WTC11 (cell line): ENCODE measurements around the gene KDM4B. TPM values are rescaled to one million over a fixed set of nuclear protein-coding genes. Genes with fewer than 3 reads are reported as not detected.
A peak's percentile ranks its signal among the peaks of the same experiment; 100 is the strongest.

Experiments used
- ATAC-seq: fragments of 200-7000 bp; cut with Tn5 transposase; 2 replicates; pipeline ENCODE4 v1.10.0; 2021; ENCODE audit warnings: mild to moderate bottlenecking, moderate library complexity
- CTCF ChIA-PET: fragments of 300-600 bp; sonication (Branson Sonifier 250); formaldehyde crosslinking; loops from one replicate; lab custom pipeline; 2021; ENCODE audit warnings: antibody characterized with exemption; lab: Charles Lee
- POLR2A ChIA-PET: fragments of 350-600 bp; sonication (Branson Sonifier 250); formaldehyde crosslinking; loops from one replicate; lab custom pipeline; 2021; ENCODE audit warnings: antibody characterized with exemption; lab: Charles Lee
- DNase-seq: peaks from one replicate; pipeline ENCODE4 v3.0.0; 2021; ENCODE audit warnings: low spot score
- H3K27ac Mint-ChIP-seq: 2 replicates; pipeline ENCODE4 v1.8.0; 2021; ENCODE audit warnings: mixed read lengths
- H3K27me3 Mint-ChIP-seq: 2 replicates; pipeline ENCODE4 v1.8.0; 2021; ENCODE audit warnings: low read depth, mild to moderate bottlenecking, moderate library complexity, mixed read lengths
- H3K36me3 Mint-ChIP-seq: 2 replicates; pipeline ENCODE4 v1.8.0; 2021; ENCODE audit warnings: mixed read lengths
- H3K4me1 Mint-ChIP-seq: 2 replicates; pipeline ENCODE4 v1.8.0; 2022; ENCODE audit warnings: mixed read lengths
- H3K4me3 Mint-ChIP-seq: 2 replicates; pipeline ENCODE4 v1.8.0; 2021; ENCODE audit warnings: mild to moderate bottlenecking, moderate library complexity, mixed read lengths
- H3K9me3 Mint-ChIP-seq: 2 replicates; pipeline ENCODE4 v1.8.0; 2021; ENCODE audit warnings: mixed read lengths
- CTCF ChIP-seq: fragments of 200-600 bp; IDR thresholded peaks from 2 replicates; pipeline ENCODE4 v1.8.0; 2022; ENCODE audit warnings: antibody characterized with exemption
- E2F5 ChIP-seq: sonication (generic); formaldehyde crosslinking; IDR thresholded peaks from 2 replicates; pipeline ENCODE4 v1.8.1; 2022; ENCODE audit warnings: mild to moderate bottlenecking, moderate library complexity, missing genetic modification reagents
- IRF1 ChIP-seq: sonication (generic); formaldehyde crosslinking; IDR thresholded peaks from 2 replicates; pipeline ENCODE4 v1.8.0; 2023; ENCODE audit warnings: missing genetic modification reagents
- MXD4 ChIP-seq: fragments of 250-450 bp; sonication (Bioruptor Pico); IDR thresholded peaks from 2 replicates; pipeline ENCODE4 v1.8.0; 2021; ENCODE audit warnings: mild to moderate bottlenecking, moderate library complexity, borderline replicate concordance
- RORB ChIP-seq: fragments of 250-450 bp; sonication (Bioruptor Pico); IDR thresholded peaks from 2 replicates; pipeline ENCODE4 v1.9.0; 2021; ENCODE audit warnings: mild to moderate bottlenecking
- ZNF121 ChIP-seq: sonication (generic); formaldehyde crosslinking; IDR thresholded peaks from 2 replicates; pipeline ENCODE4 v1.8.0; 2023; ENCODE audit warnings: missing genetic modification reagents
- ZNF138 ChIP-seq: sonication (generic); formaldehyde crosslinking; conservative IDR thresholded peaks from 2 replicates; pipeline ENCODE4 v1.8.1; 2022; ENCODE audit warnings: mild to moderate bottlenecking, moderate library complexity, missing genetic modification reagents
- total RNA-seq: library from RNA; stranded (reverse); gene quantifications from 3 replicates; pipeline ENCODE4 v1.2.3, GENCODE V29; 2021
- TF ChIP-seq, protein P1 (sequence below): sonication (generic); formaldehyde crosslinking; IDR thresholded peaks from 2 replicates; pipeline ENCODE4 v1.8.1; 2022; ENCODE audit warnings: low read depth, missing genetic modification reagents, borderline replicate concordance
- TF ChIP-seq, protein P2 (sequence below): sonication (generic); formaldehyde crosslinking; IDR thresholded peaks from 2 replicates; pipeline ENCODE4 v1.8.0; 2023; ENCODE audit warnings: mild to moderate bottlenecking, missing genetic modification reagents
- TF ChIP-seq, protein P3 (sequence below): sonication (generic); formaldehyde crosslinking; IDR thresholded peaks from 2 replicates; pipeline ENCODE4 v1.8.1; 2023; ENCODE audit warnings: mild to moderate bottlenecking, moderate library complexity, missing genetic modification reagents

Gene KDM4B
- total RNA-seq, 1 experiment from 2014 or later, result 43.2 TPM

GRCh38 chr19:4969772-4970531 lies 1.0 kb downstream of the KDM4B start:
- DNase-seq (no peak), ATAC-seq (no peak)
- Mint-ChIP-seq H3K27me3 (no peaks in the 10 kb centered on the region), H3K4me1 (peaks cover 45% of the 10 kb centered on the region), H3K4me3 (peak overlapping the region; percentile 96), H3K36me3 (peaks cover 3% of the 10 kb centered on the region), H3K27ac (peak overlapping the region; percentile 25), H3K9me3 (no peaks in the 10 kb centered on the region; the same call in 1 of the 2 replicates)
- ChIA-PET POLR2A (no interaction called here), CTCF (interaction anchor here (1.3 to 4.4 kb wide), 7 partner anchors 11 to 578 kb away, joined by 3 to 23 read pairs (median 7); partner anchors contain the start of gene PLIN3)
- no peak for TF ChIP-seq CTCF
- TF ChIP-seq E2F5 (CRISPR knock-in tag), result no peak
- TF ChIP-seq MXD4 (CRISPR knock-in tag), result no peak

DNA sequence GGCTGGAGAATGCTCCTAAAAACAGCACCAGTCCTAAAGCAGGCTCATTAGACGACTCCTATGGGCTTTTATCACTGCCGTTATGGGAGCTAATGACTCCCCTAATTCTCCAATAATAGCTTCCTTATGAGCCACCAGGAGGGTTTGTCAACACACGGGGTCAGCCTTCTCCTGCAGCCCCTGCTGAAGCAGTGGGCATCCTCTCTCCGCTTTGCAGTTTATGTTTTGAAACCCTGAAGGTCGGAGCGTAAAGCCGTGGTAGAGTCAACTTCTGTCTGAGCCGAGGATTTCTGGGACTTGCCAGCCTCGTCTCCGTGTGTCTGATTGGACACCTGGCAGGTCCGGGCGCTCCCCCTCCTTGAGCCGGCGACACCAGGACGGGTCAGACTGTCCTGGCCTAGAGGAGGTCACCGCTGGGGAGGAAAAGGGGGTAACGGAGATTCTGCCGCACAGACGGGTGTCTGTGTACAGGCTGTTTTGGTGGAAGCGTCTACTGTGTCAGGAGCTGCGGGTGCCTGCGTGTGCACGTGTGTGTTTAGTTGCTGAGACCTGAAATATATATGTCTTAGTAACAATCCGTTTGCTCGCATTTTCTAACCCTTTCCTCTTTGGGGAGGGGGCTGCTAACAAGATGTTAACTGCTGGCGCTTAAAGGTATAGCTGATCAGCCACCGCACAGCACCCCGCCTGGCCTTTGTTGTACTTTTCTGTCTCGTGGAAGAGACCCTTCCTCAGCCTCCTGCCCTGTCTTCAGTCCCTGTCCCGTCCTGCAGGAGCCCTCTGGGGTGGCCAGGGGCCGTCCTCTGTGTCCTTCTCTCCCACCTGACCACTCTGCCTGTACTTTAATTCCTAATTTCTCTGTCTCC lies 1.9 kb downstream of the KDM4B start:
- CTCF ChIA-PET, result interaction anchor here (0.7 to 4.4 kb wide), 14 partner anchors 9 to 578 kb away, joined by 3 to 23 read pairs (median 4); partner anchors contain the start of gene PLIN3
- POLR2A ChIA-PET, result interaction anchor here (0.6 kb wide), 1 partner anchor 12 kb away, joined by 7 read pairs; no protein-coding TSS in a partner anchor
- Mint-ChIP-seq H3K4me3 (peak overlapping the region; percentile 96), H3K9me3 (no peaks in the 10 kb centered on the region), H3K27ac (peak overlapping the region; percentile 84), H3K36me3 (no peaks in the 10 kb centered on the region), H3K27me3 (no peaks in the 10 kb centered on the region), H3K4me1 (peaks cover 48% of the 10 kb centered on the region)
- DNase-seq (no peak), ATAC-seq (no peak)
- TF ChIP-seq, protein P1, sequence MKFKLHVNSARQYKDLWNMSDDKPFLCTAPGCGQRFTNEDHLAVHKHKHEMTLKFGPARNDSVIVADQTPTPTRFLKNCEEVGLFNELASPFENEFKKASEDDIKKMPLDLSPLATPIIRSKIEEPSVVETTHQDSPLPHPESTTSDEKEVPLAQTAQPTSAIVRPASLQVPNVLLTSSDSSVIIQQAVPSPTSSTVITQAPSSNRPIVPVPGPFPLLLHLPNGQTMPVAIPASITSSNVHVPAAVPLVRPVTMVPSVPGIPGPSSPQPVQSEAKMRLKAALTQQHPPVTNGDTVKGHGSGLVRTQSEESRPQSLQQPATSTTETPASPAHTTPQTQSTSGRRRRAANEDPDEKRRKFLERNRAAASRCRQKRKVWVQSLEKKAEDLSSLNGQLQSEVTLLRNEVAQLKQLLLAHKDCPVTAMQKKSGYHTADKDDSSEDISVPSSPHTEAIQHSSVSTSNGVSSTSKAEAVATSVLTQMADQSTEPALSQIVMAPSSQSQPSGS, result no peak
- TF ChIP-seq, protein P2, sequence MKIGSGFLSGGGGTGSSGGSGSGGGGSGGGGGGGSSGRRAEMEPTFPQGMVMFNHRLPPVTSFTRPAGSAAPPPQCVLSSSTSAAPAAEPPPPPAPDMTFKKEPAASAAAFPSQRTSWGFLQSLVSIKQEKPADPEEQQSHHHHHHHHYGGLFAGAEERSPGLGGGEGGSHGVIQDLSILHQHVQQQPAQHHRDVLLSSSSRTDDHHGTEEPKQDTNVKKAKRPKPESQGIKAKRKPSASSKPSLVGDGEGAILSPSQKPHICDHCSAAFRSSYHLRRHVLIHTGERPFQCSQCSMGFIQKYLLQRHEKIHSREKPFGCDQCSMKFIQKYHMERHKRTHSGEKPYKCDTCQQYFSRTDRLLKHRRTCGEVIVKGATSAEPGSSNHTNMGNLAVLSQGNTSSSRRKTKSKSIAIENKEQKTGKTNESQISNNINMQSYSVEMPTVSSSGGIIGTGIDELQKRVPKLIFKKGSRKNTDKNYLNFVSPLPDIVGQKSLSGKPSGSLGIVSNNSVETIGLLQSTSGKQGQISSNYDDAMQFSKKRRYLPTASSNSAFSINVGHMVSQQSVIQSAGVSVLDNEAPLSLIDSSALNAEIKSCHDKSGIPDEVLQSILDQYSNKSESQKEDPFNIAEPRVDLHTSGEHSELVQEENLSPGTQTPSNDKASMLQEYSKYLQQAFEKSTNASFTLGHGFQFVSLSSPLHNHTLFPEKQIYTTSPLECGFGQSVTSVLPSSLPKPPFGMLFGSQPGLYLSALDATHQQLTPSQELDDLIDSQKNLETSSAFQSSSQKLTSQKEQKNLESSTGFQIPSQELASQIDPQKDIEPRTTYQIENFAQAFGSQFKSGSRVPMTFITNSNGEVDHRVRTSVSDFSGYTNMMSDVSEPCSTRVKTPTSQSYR, result no peak
- peak; percentile 80 for TF ChIP-seq ZNF121

- Mint-ChIP-seq H3K4me1 (peaks cover 48% of the 10 kb centered on the region), H3K4me3 (peak overlapping the region; percentile 96), H3K36me3 (no peaks in the 10 kb centered on the region), H3K9me3 (no peaks in the 10 kb centered on the region), H3K27ac (peak overlapping the region; percentile 84), H3K27me3 (no peaks in the 10 kb centered on the region)
- ATAC-seq (peak; percentile 17), DNase-seq (peak; percentile 72)
- ChIA-PET CTCF (interaction anchor here (0.7 to 4.4 kb wide), 16 partner anchors 8 to 577 kb away, joined by 3 to 23 read pairs (median 4); partner anchors contain the start of gene PLIN3), POLR2A (interaction anchor here (0.6 kb wide), 1 partner anchor 12 kb away, joined by 7 read pairs; no protein-coding TSS in a partner anchor)
- TF ChIP-seq, protein P2, result no peak
- TF ChIP-seq ZNF138 (CRISPR knock-in tag) (no peak), CTCF (no peak), IRF1 (CRISPR knock-in tag) (no peak), RORB (CRISPR knock-in tag) (no peak)
- TF ChIP-seq, protein P3, sequence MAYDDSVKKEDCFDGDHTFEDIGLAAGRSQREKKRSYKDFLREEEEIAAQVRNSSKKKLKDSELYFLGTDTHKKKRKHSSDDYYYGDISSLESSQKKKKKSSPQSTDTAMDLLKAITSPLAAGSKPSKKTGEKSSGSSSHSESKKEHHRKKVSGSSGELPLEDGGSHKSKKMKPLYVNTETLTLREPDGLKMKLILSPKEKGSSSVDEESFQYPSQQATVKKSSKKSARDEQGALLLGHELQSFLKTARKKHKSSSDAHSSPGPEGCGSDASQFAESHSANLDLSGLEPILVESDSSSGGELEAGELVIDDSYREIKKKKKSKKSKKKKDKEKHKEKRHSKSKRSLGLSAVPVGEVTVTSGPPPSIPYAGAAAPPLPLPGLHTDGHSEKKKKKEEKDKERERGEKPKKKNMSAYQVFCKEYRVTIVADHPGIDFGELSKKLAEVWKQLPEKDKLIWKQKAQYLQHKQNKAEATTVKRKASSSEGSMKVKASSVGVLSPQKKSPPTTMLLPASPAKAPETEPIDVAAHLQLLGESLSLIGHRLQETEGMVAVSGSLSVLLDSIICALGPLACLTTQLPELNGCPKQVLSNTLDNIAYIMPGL (CRISPR knock-in tag), result no peak
Observed at GRCh38 chr19:4971424-4971793, 2.5 kb downstream of the KDM4B start.
